Ovary (tissue), 3 donors: ENCODE results near the gene ALDH1A3.

Experiments
- CTCF ChIP-seq, 3 donors: fragments of 450-650 bp in 2 of 3; fragments of 200-600 bp in 1 of 3; IDR thresholded peaks; one replicate each; pipeline versions ENCODE4 v1.5.1 to v1.8.0; 2016 to 2022; ENCODE audit warnings: antibody characterized with exemption in 3 of 3, mild to moderate bottlenecking in 1 of 3
- EP300 ChIP-seq: sonication (generic); formaldehyde crosslinking; IDR thresholded peaks from one replicate; pipeline ENCODE4 v1.6.1; 2017; ENCODE audit warnings: antibody characterized with exemption
- POLR2A ChIP-seq: fragments of 450-650 bp; IDR thresholded peaks from one replicate; pipeline ENCODE4 v1.6.1; 2017; ENCODE audit warnings: antibody characterized with exemption, mild to moderate bottlenecking, moderate library complexity
- donor health status: DM: no; HTN: no; CAD: no.

GRCh38 chr15:100926258-100926657 lies 46.6 kb downstream of the ALDH1A3 start:
- TF ChIP-seq CTCF (IDR thresholded peaks at IDR 0.05): no peak
- no peak for TF ChIP-seq POLR2A
- no peak for TF ChIP-seq EP300
